ENCODE results near the gene RICTOR. TPM values are rescaled to one million over a fixed set of nuclear protein-coding genes. Genes with fewer than 3 reads are reported as not detected.

The RICTOR gene
- total and polyA plus RNA-seq, 2 donors (not counting 3 experiments of a cell fraction or from before 2014, with no cell fraction given): 9.2 to 38.0 TPM

GRCh38 chr5:39052141-39052540 lies 22.1 kb downstream of the RICTOR start:
- H3K9me1 ChIP-seq (replicated peaks; ENCODE audit: control insufficient read depth, extremely low read depth, insufficient read depth, low read length): no peaks in the 10 kb centered on the region
- no peaks in the 10 kb centered on the region for H3K4me1 ChIP-seq (ENCODE audit: control insufficient read depth, extremely low read depth, insufficient read depth, low read length)
- H3K4me3 ChIP-seq (replicated peaks in 1 of 3; ENCODE audit: insufficient read depth in 1 of 3, low read depth in 1 of 3, low read length in 3 of 3): no peak overlapping the region
- POLR2A ChIA-PET: no interaction called here
- no peak for FAIRE-seq
- dilution Hi-C loops (cut with MboI; ENCODE audit: extremely low pct_ligation_motif_present, low sequenced_read_pairs) (no loop called here), intact Hi-C loops (cut with micrococcal nuclease) (no loop called here)
- H3K79me2 ChIP-seq (ENCODE audit: control insufficient read depth, insufficient read depth, low read length): peaks cover 77% of the 10 kb centered on the region
- no peaks in the 10 kb centered on the region for H3K36me3 ChIP-seq (ENCODE audit: control insufficient read depth in 2 of 2, extremely low read depth in 1 of 2, insufficient read depth in 2 of 2, low read length in 2 of 2)
- peaks cover 2% of the 10 kb centered on the region for H4K20me1 ChIP-seq (replicated peaks; ENCODE audit: control insufficient read depth, extremely low read depth, insufficient read depth, low read length)
- no peak for TF ChIP-seq JUN (IDR thresholded peaks at IDR 0.05; ENCODE audit: borderline replicate concordance, insufficient read depth, insufficient read length, low read depth)
- no peak for TF ChIP-seq EZH2 (IDR thresholded peaks at IDR 0.05; ENCODE audit: borderline replicate concordance, low read depth, low read length, severe bottlenecking)
- TF ChIP-seq FOS (IDR thresholded peaks at IDR 0.05; ENCODE audit: borderline replicate concordance, insufficient read depth, low read length): no peak
- no peak for TF ChIP-seq MYC (IDR thresholded peaks at IDR 0.05; ENCODE audit: low read depth, low read length)
- TF ChIP-seq, protein P1, sequence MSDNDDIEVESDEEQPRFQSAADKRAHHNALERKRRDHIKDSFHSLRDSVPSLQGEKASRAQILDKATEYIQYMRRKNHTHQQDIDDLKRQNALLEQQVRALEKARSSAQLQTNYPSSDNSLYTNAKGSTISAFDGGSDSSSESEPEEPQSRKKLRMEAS (IDR thresholded peaks at IDR 0.05; ENCODE audit: insufficient read depth, insufficient read length): no peak
- TF ChIP-seq, protein P2, sequence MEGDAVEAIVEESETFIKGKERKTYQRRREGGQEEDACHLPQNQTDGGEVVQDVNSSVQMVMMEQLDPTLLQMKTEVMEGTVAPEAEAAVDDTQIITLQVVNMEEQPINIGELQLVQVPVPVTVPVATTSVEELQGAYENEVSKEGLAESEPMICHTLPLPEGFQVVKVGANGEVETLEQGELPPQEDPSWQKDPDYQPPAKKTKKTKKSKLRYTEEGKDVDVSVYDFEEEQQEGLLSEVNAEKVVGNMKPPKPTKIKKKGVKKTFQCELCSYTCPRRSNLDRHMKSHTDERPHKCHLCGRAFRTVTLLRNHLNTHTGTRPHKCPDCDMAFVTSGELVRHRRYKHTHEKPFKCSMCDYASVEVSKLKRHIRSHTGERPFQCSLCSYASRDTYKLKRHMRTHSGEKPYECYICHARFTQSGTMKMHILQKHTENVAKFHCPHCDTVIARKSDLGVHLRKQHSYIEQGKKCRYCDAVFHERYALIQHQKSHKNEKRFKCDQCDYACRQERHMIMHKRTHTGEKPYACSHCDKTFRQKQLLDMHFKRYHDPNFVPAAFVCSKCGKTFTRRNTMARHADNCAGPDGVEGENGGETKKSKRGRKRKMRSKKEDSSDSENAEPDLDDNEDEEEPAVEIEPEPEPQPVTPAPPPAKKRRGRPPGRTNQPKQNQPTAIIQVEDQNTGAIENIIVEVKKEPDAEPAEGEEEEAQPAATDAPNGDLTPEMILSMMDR (IDR thresholded peaks at IDR 0.05; ENCODE audit: extremely low read depth in 1 of 2, insufficient read depth in 1 of 2, low read depth in 1 of 2, low read length in 2 of 2): no peak
- no peak for TF ChIP-seq GATA2 (IDR thresholded peaks at IDR 0.05; ENCODE audit: insufficient read depth, insufficient read length, low read depth, low read length)
- no peak for TF ChIP-seq POLR2A (IDR thresholded peaks at IDR 0.05; ENCODE audit: low read depth, low read length)
- TF ChIP-seq POLR2AphosphoS5 (IDR thresholded peaks at IDR 0.05; ENCODE audit: insufficient read depth, low read depth, low read length): no peak
- H3K27ac ChIP-seq (ENCODE audit: insufficient read depth, low read depth, low read length): no peak overlapping the region
- no TSS peak for BruUV-seq (replicated peaks)
- no peak for DNase-seq (ENCODE audit: low read depth, low spot score)
- H3K9me3 ChIP-seq (replicated peaks; ENCODE audit: control insufficient read depth, insufficient read depth, low read length): no peaks in the 10 kb centered on the region
- no peak overlapping the region for H3K9ac ChIP-seq (replicated peaks; ENCODE audit: extremely low read depth, insufficient read depth, low read length)
- CTCF ChIA-PET: interaction anchor here (1.4 to 1.5 kb wide), 2 partner anchors 10 to 28 kb away, joined by 5 read pairs; no protein-coding TSS in a partner anchor
- no peak overlapping the region for H3K4me2 ChIP-seq (ENCODE audit: insufficient read depth, low read length)
- no peaks in the 10 kb centered on the region for H3K27me3 ChIP-seq (ENCODE audit: control insufficient read depth in 2 of 2, insufficient read depth in 2 of 2, low read length in 2 of 2)
- no peak overlapping the region for H2AFZ ChIP-seq (ENCODE audit: low read depth, low read length)
